ENCODE data around the gene TSSK6.

DNA sequence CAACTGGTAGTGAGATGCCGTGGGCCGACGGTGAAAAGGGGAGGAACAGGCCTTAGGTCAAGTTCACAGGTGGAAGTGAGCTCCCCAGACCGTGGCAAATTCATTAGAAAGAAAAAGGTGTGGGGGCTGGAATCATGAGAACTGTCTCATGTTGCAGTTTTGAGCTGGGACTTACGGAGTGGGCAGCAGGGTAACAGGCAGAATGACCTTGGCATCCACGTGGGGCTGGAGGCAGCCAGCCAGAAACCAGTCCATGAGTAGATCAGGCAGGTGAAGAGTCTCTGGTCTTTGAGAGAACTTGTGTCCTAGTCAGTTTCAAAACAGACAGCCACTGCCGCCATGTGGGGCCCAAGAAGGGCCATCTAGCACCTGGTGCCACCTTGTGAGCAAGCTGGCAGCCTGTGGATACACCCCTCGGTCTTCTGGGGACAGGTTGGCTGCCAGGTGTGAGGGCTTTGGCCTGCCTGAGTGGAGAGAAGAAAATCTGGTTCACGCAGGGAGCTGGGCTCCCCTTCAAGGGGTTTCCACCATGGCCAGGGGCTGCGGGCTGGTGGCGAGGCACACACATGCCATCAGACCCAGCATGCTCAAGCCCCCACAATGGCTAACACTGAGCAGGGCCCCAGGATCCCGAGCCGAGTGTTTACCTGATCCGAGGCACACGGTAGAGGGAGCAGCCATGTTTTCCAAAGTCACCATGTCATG lies 23.9 kb downstream of the TSSK6 start:
- TF ChIP-seq, protein P1, sequence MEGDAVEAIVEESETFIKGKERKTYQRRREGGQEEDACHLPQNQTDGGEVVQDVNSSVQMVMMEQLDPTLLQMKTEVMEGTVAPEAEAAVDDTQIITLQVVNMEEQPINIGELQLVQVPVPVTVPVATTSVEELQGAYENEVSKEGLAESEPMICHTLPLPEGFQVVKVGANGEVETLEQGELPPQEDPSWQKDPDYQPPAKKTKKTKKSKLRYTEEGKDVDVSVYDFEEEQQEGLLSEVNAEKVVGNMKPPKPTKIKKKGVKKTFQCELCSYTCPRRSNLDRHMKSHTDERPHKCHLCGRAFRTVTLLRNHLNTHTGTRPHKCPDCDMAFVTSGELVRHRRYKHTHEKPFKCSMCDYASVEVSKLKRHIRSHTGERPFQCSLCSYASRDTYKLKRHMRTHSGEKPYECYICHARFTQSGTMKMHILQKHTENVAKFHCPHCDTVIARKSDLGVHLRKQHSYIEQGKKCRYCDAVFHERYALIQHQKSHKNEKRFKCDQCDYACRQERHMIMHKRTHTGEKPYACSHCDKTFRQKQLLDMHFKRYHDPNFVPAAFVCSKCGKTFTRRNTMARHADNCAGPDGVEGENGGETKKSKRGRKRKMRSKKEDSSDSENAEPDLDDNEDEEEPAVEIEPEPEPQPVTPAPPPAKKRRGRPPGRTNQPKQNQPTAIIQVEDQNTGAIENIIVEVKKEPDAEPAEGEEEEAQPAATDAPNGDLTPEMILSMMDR (IDR thresholded peaks at IDR 0.05) = no peak
- TF ChIP-seq POLR2A (IDR thresholded peaks at IDR 0.05) = no peak
